ENCODE measurements around the gene KIRREL3.

Gene KIRREL3

DNA sequence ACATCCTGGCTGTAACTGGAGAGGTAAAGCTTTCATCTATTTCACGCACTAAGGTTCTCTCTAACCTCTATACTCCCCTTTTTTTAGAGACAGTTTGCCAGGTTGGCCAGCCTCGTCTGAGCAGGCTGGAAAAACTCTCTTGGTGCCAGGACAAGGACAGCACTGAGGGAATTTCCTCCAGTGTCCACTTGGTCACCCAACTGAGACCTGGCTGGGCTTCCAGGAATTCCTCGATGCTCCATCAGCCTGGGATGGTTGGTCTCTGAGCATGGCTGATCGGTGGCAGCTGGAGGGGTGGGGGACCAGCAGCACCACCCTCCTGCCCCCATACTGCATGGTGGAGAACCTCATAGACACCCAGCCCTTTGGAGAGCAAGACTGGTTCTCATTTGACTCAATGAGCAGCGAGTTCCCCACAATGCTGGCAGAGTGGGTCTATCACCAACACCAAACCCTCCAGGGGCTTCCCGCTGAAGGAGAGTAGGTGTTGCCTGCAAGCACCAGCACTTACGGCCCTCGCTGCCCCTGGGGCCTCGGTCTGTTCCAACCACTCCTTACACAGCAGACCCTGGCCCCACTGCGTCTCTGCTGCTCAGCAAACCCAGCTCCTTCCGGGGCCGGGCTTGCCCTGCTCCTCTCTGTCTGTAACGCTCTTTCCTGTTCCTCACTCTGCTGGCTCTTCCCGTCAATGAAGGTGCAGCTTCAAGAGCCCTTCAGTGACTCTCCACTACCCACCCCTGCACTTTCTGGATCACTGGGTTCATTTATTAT is 522.9 kb downstream of the KIRREL3 start:
- DNase-seq = no peak

DNA sequence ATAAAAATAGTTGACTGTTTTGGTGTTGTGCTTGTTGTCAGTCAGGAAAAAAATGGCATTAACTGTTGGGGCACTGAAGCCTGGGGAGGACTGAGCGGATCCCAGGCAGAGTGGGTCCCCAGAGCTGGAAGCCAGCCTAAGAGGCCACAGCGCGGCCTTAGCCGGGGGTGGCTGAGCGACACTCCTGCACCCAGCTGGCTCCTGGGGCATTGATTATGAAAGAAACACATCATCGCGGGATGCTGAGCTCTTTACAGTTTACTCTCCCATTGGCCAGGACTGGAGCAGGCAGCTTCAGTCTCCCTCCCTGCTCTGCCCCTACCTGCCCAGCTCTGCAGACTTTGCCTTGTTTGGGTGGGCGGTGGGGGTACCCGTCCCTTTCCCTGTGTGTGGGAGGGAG is 523.6 kb downstream of the KIRREL3 start:
- no peak for DNase-seq

DNA sequence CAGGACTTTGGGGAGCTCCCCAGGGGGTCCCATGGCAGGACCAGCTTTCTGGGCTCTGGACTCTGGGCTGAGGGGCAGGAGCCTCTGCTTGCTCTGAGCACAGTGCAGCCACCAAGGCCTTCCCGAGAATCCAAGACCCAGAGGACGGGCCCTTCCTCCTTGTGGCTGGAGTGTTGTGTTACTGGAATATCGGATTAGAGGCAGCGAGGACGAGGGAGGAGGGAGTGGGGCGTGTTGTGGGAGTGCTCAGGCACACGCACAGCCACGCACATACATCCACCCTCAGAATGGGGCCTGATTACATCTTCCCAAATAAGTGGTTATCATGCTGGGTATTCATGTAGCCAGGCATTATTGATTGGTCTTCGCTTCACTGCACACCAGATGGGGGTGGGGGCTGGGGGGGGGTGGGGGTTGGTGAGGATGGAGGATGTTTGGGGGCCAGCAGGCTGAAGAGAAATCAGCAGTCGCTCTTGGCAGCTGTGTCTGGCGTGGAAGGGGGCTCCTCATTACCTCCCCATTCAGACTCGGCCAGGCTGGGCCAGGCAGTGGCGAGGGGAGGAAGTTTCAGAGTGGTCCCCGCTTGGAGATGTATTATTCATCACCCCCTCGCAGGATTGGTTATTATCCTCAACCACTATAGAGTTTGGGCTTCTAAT is 524.2 kb downstream of the KIRREL3 start:
- no peak for DNase-seq

DNA sequence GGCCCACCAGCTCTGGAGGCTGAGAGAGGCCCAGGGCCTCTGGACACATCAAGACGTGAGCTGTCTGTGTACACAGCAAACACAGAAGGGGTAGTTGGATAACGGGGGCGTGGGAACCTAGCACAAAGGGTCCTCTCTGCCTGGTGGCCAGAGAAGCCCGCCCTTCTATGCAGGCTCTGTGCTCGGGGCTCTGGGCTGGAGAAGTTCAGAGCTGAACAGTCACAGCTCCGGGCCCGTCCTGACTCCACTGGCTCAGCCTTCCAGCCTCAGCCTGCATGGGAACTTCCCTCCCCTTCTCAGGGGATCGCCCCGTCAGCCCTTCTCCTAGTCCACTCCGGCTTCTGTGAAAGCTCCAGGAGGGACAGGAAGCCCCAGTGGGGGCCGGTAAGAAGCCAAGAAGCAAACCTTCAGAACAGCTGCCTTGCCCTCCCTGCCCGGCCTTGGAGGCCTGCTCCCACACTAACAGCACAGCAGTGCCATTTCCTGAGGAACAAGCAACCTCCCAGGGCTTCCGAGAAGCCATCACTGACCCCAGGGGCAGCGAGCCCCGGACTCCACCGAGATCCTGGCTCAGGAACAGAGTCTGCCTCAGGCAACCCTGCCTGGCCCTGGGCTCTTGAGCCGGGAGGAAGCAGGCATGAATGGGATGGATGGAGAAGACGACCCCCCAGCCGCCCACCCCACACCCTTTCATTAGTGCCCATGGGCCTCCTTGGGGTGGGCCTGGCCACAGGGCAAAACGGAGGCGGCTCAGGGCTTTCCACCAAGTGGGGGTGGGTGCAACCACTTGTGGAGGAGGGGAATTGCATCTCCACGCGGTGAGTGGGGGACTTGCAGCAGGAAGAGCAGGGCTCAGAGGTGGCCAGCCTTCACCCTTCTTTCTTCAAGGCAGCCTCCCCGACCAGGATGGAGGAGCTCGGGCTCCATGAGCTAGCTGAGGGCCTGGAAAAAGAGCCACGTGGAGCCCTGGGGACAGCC is 525.3 kb downstream of the KIRREL3 start:
- DNase-seq = no peak

DNA sequence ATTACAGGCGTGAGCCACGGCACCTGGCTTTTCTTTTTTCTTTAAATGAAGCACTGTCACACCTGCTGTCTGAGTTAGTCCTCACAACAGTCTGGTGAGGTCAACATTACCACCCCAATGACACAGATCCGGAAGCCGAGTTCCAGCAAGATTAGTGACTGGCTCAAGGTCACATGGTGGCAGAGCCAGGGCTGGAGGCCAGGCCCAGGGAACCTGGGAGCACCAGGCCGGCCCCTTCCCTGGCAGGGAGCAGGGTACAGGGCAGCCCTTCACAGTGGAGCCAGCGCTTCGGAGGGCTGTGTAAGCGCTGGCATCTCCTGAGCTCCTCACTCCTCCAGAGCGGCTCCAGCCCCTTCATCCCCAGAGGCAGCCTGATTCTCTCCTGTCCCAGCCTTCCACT is 526.4 kb downstream of the KIRREL3 start:
- DNase-seq = no peak

DNA sequence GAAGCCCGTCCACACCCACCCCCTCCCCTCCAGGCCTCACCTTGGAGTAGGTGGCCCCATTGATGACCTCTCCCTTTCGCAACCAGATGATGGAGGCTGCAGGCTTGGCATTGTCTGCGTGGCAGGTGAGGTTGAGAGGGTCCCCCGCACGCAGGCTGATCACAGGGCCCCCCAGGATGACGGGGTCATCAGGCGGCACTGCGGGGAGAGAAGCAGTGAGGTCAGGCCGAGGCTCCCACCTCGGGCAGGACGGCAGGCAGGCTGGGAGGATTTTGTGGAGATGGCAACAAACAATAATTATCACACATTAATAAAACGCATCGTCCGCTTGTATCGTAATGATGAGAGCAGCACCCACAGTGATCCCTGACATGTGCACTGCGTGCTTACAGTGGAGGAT is 527.3 kb downstream of the KIRREL3 start:
- no peak for DNase-seq

DNA sequence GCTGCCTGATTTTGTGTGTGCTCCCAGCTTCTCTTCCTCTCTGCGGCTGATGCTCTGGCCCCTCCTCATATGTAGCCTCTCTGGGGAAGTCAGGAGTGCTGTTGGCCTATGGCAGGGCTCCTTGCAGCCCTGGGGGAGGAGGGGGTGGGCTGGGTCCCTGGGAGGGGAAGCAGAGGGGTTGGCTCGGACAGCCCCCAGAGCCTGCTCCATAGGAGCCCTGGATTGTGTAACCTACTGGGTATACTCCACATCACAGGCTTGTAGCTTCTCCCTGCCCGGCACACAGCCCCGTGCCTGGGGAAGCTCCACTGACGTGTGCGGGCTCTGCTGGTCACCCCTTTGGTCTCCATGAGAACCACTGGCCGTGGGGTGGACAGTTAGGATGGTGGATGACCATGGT is 531.3 kb downstream of the KIRREL3 start:
- DNase-seq = no peak

DNA sequence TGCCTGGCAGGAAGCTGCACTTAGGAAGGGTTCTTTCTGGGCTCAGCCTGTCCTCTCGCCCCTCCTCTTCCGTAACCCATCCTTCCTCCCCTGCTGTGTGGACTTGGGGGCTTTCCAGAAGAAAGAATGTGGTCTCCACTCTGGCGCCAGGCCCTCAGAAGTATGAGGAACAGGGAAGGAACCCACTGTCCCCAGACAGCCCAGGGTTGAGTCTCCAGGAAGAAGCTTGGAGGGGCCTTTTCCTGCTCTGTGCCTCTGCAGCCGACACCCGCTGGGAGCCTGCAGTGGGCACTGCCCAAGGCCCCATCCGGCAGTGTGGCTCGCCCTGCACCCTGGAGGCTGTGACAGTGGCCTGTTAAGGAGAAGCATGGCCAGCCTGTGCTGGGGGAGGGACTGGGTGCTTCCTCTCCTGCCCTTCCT is 532.5 kb downstream of the KIRREL3 start:
- no peak for DNase-seq

DNA sequence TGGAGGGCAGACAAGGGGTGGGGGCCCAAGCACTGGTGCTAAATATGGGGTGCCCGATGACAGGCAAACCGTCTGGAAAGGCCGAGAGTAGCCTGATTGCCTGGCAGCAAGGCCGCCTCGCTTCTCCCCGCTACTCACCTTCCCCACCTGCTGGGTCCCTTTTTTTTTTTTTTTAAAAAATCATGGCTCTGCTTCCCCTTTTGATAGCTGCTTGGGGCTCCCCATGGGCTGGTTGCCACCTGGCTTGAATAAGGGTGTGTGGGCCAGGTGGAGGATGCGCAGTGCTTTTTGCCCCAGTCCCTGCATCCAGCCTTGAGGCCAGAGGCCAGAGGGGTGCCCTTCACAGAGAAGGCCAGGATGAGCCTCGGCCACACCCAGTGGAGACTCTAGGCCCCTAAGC is 533.1 kb downstream of the KIRREL3 start:
- no peak for DNase-seq

DNA sequence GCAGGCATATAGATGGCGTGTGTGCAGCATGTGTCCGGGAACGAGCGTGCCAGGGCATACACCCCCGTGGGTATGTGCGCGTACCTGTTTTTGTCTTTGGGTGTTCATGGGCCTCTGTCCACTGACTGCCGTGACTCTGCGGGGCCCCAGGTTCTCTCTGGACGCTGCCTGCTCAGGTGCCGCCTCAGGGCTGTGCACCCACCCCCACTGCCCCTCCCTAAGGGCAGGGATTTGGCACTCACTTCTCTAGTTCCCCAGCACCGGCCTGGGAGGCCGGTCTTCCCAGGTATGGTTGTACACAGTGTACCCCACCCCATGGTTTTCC is 533.6 kb downstream of the KIRREL3 start:
- no peak for DNase-seq

DNA sequence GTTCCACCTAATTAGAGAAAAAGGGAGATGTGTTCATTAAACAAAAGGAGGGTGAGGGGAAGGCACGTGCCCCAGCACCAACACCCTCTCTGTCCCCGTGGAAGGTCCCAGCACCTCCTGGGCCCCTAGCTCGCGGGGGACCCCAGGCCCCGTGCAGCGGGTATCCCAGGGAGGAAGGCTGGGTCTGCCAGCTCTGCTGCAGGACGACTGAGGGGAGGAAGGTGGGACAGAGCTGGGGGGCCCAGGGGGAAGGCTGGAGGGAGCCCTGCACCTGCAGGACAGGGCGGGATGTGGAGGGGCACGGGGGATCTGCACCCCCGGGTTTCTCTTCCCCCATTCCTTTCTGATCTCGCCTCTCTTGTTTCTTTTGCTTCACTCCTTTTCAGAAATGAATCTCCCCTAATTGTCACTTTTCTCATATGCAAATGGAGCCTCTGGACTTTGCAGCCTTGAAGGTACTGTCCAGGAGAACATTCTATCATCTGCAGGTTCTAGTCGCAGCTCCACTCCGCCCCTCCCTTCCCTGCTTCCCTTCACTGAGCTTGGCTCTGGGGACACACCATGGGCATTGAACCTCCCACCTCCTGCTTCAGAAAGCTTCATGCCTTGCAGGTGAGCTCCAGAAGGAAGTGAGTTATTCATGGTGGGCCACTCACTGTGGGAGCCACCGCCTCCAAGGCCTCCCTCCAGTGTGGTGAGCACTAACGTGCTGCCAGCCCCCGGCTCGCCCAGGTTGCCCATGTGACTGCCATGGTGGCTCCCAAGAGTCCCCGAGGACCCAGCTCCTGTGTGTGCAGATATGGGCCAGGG is 534.1 kb downstream of the KIRREL3 start:
- no peak for DNase-seq

DNA sequence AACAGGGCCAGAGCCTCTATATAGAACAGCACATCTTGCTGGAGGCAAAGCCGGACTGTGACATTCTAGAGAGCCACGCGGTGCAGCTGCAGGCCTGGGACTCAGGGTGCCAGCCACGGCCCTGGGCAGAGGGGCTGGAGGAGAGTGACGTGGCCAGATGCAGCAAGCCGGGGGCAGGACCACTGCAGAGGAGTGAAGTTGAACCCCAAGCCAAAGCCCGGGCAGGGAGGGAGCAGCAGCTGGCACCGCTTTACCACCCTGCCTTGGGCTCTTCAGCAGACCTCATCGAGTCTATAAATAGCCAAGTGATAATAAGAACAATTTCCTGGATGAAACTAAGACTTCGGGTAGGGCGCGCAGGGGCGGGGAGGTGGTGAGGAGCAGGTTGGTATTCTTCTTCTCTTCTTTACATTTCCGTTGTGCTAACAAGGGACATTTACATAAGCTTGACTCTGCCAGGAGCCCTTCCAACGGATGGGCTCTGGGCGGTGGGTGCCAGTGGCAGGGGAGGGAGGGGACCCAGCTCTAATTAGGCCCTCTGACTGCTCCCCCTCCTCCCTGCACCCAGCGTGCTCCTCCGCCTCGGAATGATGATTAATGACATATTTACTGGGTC is 534.9 kb downstream of the KIRREL3 start:
- DNase-seq = no peak

DNA sequence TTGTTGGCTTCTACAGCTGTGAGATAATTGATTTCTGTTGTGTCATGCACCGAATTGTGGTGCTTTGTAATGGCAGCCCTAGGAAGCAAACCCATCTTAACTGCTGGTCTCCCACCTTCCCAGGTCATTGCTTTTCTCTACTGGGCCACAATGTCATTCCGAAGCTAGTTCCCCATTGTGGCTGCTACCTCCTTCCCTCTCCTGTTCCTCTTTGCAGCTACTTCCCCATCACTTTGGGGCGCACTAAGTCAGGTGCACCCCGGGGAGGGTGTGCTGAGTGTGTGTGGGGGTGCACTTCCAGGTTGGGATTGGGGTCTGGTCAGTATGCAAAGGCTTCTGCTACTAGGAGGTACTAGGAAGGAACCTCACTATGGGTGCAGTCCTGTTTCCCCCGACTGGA is 535.8 kb downstream of the KIRREL3 start:
- DNase-seq = no peak

DNA sequence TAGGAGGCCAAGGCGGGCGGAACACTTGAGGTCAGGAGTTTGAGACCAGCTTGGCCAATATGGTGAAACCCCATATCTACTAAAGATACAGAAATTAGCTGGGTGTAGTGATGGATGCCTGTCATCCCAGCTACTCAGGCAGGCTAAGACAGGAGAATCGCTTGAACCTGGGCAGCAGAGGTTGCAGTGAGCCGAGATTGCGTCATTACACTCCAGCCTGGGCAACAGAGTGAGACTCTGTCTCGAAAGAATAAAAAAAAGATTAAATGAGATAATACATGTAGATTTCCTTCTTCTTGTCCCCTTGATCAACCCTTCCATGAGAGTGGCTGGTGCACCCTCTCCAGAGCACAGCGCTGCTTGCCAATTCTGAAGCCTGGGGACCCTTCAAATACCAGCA is 538.1 kb downstream of the KIRREL3 start:
- no peak for DNase-seq

DNA sequence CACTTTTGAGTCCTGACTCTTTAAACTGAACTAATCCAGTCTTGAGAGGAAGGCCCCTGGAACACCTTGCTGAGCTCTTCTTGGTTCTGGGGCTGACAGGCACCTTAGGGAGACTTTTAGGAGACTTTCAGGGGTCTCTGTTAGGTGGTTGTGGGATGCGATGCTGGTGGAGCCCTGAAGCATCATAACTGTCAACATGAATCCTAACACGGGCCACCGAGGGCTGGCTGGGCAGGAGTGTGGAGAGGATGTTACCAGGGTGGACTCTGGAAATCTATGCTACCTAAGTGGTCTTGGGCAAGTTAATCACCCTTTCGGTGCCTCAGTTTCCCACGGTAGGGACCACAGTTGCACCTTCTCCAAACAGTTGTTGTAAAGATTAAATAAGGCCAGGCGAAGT is 538.6 kb downstream of the KIRREL3 start:
- DNase-seq = no peak

DNA sequence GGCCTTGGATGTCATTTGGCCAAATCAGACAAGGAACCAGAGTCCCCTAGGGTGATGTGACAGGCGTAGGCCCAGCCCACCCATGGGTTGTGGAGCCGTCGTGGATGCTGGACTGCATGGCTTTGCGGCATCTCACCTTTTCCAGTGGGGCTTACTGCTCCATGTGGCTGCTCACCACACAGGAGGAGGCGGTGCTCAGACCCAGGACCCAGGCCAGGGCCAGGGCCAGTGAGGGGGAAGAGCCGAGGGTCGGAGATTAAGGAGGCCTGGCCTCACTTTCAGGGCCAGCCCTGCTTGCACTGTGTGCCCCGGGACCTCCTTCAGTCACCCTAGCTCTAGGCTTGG is 539.5 kb downstream of the KIRREL3 start:
- no peak for DNase-seq

DNA sequence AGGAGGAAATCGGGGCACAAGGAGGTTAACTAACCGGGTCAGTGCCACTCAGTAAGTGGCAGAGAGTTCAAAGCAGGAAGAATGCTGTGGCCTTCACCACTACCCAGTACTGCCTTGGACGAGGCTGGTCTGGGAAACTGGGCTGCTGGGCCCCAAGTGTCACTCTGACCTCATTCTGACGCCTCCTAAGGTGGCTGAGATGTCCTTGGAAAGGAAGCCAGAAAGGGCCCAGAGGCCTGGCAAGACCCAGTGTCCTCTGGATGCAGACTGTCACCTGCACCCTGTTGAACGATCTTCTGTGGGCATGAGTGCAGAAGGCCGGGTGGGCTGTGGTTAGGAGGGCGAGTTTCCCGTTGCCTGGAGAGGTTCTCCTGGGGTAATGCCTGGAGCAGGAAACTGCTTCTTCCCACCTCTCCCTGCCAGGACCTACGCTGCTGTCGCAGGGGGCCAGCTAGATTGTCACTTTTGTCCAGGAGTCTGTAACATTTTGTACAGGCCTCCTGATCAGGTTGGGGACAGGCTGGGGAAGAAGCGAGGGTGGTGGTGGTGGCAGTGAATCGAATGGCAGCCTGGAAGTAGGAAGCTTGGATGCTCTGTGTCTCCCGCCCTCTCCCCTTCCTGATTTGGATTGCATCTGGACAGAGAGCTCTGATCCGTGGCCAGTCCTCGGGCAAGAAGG is 540.0 kb downstream of the KIRREL3 start:
- DNase-seq = no peak

DNA sequence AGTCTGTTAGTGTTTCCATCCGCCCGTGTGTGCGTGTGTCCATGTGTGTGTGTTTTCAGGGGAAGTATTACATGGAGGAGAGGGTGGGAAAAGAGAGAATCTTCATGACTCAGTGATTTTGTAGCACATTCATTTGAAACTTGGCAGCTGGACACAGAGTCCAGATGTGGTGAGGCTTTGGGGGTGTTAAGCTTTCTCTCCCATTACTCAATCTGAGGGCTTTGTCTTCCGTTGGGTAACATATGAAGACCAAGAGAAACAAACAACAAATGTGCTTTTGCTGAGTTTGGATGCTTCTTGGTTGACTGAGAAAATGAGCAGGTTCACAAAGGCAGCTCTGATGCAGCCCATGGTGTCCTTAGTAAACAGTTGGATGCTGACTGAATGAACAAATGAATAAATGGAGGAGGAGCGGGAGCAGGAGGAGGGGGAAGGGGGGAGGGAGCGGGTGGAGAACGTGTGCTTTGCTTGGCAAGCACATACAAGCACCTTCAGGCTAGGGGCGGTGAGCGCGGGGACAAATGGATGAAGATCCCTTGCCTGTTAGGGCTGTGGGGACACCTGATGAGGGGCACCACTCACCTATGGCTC is 540.8 kb downstream of the KIRREL3 start:
- DNase-seq = no peak

DNA sequence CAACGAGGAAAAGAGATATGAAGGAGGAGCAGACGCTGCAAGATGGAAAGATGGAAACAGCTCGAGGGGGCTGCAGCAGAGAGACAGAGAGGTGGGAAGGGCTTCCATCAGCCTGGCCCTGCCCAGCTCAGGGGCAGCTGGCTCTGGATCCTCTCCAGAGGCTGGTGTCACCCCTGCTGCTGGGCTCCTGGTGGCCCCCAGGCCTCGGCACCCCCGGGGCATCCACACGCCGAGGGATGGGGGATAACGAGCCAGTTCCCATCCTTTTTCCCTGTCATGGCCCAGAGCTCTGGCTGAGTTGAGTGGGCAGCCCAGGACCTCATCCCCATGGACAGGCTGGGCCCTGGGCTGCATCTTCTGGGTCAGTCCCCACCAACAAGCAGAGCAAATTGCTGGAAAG is 542.8 kb downstream of the KIRREL3 start:
- DNase-seq = no peak

DNA sequence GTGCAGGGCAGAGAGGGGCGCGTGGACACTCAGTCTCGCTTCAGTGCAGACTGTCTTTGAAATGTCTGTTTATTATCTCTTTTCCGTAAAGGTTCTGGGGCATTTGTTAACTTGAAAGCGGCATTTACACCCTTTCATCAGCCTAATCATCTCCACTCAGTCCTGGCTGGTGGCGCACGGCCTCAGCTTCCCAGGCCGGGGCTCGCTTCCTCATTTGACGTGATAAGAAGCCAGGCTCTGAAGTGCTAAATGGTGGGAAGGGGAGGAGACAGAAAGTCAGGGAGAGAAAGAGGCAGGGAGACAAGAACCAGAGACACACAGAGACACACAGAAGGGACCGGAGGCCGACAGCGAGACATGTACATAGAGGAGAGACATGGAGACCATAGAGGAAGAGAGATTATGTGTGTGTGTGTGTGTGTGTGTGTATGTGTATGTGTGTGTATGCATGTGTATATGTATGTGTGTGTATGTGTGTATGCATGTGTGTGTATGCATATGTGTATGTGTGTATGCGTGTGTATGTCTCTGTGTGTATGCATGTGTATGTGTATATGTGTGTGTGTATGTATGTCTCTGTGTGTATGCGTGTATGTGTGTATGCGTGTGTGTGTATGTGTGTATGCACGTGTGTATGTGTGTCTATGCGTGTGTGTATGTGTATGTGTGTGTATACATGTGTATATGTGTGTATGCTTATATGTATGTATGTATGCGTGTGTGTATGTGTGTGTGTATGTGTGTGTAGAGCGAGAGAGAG is 543.6 kb downstream of the KIRREL3 start:
- DNase-seq = peak; percentile 87

DNA sequence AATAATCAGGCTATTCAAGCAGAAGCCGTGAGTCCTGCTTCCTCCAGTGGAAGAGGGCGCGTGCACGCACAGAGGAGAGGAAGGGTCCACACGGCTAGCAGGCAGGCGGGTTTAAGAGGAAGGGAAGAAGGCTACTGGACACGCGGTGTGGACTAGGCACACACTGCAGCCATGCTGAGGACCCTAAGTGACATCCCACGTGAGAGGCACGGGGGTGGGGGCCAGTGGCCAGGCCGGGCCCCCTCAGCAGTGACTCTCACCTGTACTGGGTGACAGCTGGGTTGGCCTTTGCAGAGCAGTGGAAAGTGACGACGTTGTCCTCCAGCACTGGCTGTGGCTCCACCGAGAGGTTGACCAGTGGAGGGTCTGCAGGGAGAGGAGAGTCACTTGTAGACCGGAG is 544.5 kb downstream of the KIRREL3 start:
- DNase-seq = no peak

Measured in OCI-M1 (cell line).